Heart right ventricle (tissue), 16 donors: ENCODE measurements around the gene DTNB. TPM values are rescaled to one million over a fixed set of nuclear protein-coding genes. Genes with fewer than 3 reads are reported as not detected.

Experiments used
- ATAC-seq, 8 donors: fragments of 200-7000 bp; cut with Tn5 transposase; one replicate each; pipeline ENCODE4 v1.9.1; 2020; ENCODE audit warnings: mild to moderate bottlenecking in 8 of 8, moderate library complexity in 8 of 8, moderate number of reproducible peaks in 1 of 8
- DNase-seq, 2 donors: peaks; one replicate each; pipeline ENCODE4 v3.0.0-alpha.2; 2020
- H3K27ac ChIP-seq, 10 donors: fragments of 200-600 bp; sonication (generic) in 2 of 10; one replicate each; pipeline versions ENCODE4 v1.5.0 to v1.8.0; 2020 to 2022; ENCODE audit warnings: mild to moderate bottlenecking in 3 of 10
- H3K27me3 ChIP-seq, 7 donors: fragments of 200-600 bp; one replicate each; pipeline ENCODE4 v1.8.0; 2021 to 2022; ENCODE audit warnings: mild to moderate bottlenecking in 2 of 7
- H3K36me3 ChIP-seq, 9 donors: fragments of 200-600 bp; sonication (generic) in 1 of 9; one replicate each; pipeline versions ENCODE4 v1.5.0 to v1.8.0; 2020 to 2022; ENCODE audit warnings: mild to moderate bottlenecking in 2 of 9
- H3K4me1 ChIP-seq, 9 donors: fragments of 200-600 bp; sonication (generic) in 1 of 9; one replicate each; pipeline versions ENCODE4 v1.5.0 to v1.8.0; 2020 to 2022; ENCODE audit warnings: mild to moderate bottlenecking in 4 of 9
- H3K4me3 ChIP-seq, 10 donors: fragments of 200-600 bp; sonication (generic) in 2 of 10; one replicate each; pipeline versions ENCODE4 v1.5.0 to v1.8.0; 2020 to 2022; ENCODE audit warnings: mild to moderate bottlenecking in 7 of 10, moderate library complexity in 2 of 10
- H3K9me3 ChIP-seq, 11 donors: fragments of 200-600 bp in 10 of 11; sonication (generic) in 2 of 11; one replicate each; pipeline versions ENCODE4 v1.5.0 to v1.8.0; 2013 to 2022; ENCODE audit warnings: mild to moderate bottlenecking in 2 of 11, control low read depth in 1 of 11, moderate library complexity in 1 of 11
- CTCF ChIP-seq, 9 donors: fragments of 200-600 bp; sonication (generic) in 2 of 9; IDR thresholded peaks; one replicate each; pipeline versions ENCODE4 v1.5.0 to v1.8.0; 2021 to 2022; ENCODE audit warnings: antibody characterized with exemption in 9 of 9, mild to moderate bottlenecking in 5 of 9, moderate library complexity in 1 of 9
- whole genome bisulfite sequencing, 2 donors: extraction: QIAGEN DNeasy Blood & Tissue Kit; methylation state at CpG; one replicate each; pipeline ENCODE4 v1.1.7; 2013; ENCODE audit warnings: inconsistent platforms in 1 of 2; 5-methylcytosine and 5-hydroxymethylcytosine counted together
- intact Hi-C, 10 donors: fragments of 100-400 bp; cut with DNase I; formaldehyde crosslinking; loops; one replicate each; pipeline versions ENCODE4 v1.11.1 to v1.14.2; 2022
- polyA plus RNA-seq, 2 donors: library from polyadenylated mRNA; stranded (reverse); fragments of 200-250 nt; gene quantifications; one replicate each; pipeline ENCODE4 v1.2.3, GENCODE V29; 2013
- total RNA-seq, 10 donors: library from RNA; stranded (reverse); fragmentation: NEBNext Ultra II Directional in 3 of 10; extraction: Animal tissue kit (Norgen Biotek cat#: 25700) in 3 of 10; gene quantifications; one replicate each; pipeline versions ENCODE4 v1.2.1 to v1.2.4, GENCODE V29; 2021 to 2023
- donor health status: Arrhythmogenic right ventricular cardiomyopathy.
- donor health status: ischemic (EF 13 %, LVEDD 7.1; RV severe dilation, severe dysfunction).
- donor health status: healthy with polysubstance abuse.
- donor health status: DM: no; HTN: yes; CAD: no.
- donor health status: DM: no; HTN: no; CAD: no.
- donor health status: ischemic (EF 25% LVEDD 6.9; RV normal size, moderate dysfunction).
- donor health status: ischemic (EF 25% LVEDD 5.7; RV mildly dilated, moderate dysfunction).
- donor health status: healthy.
- donor health status: DM: yes; HTN: yes; CAD: no.
- donor health status: Ischemic cardiomyopathy.
- donor health status: ischemic (EF 35%, LVEDD 5.7; RV mildly dilated, moderate dysfunction).
- donor health status: nonischemic (EF 11% LVEDD 7.7; RV severe dilation, severe dysfunction).
- donor health status: DM: yes; HTN: yes; CAD: no.
- donor health status: PGD.
- donor health status: ischemic (EF 29% LVEDD 5.4; RV normal size, mild dysfunction).
- donor health status: nonischemic (EF 23%, LVEDD 6.1; RV moderate dilation, normal function).

The DTNB gene
- total and polyA plus RNA-seq, 12 donors = 2.8 to 11.3 (median 7.8) TPM

GRCh38 chr2:25489631-25490030 is 183.7 kb downstream of the DTNB start:
- no peak for TF ChIP-seq CTCF (IDR thresholded peaks at IDR 0.05)
- DNase-seq = no peak
- Histone ChIP-seq H3K27me3 (no peaks in the 10 kb centered on the region), H3K4me3 (no peak overlapping the region), H3K4me1 (peaks cover 0 to 19% (median 0%) of the 10 kb centered on the region in 9 donors), H3K27ac (no peak overlapping the region), H3K36me3 (no peaks in the 10 kb centered on the region), H3K9me3 (no peaks in the 10 kb centered on the region)
- intact Hi-C loops = no loop called here
- no peak for ATAC-seq
- 91 to 93% methylated on average over 1 of the region's 1 CpG for WGBS, 2 donors

- peak overlapping the region in 1 of 10 donors; percentile 24 for H3K27ac ChIP-seq
- WGBS, 2 donors = 92 to 95% methylated on average over 2 of the region's 2 CpGs
- intact Hi-C loops = loop anchor here in 1 of 10 donors (5.0 kb wide), 1 partner anchor 41 kb away; no protein-coding TSS in a partner anchor
- peaks cover 0 to 21% (median 0%) of the 10 kb centered on the region in 9 donors for H3K36me3 ChIP-seq
- no peak for TF ChIP-seq CTCF (IDR thresholded peaks at IDR 0.05)
- no peaks in the 10 kb centered on the region for H3K9me3 ChIP-seq
- H3K4me1 ChIP-seq = peaks cover 0 to 13% (median 0%) of the 10 kb centered on the region in 9 donors
- DNase-seq = no peak
- no peaks in the 10 kb centered on the region for H3K27me3 ChIP-seq
- H3K4me3 ChIP-seq = no peak overlapping the region
- peak in 3 of 8 donors; percentile 25 to 61 (median 35) for ATAC-seq
Observed at GRCh38 chr2:25483607-25484266, 189.6 kb downstream of the DTNB start.

- no peak overlapping the region for H3K4me3 ChIP-seq
- H3K27ac ChIP-seq = no peak overlapping the region
- H3K9me3 ChIP-seq = no peaks in the 10 kb centered on the region
- no peaks in the 10 kb centered on the region for H3K27me3 ChIP-seq
- 90 to 95% methylated on average over 5 of the region's 5 CpGs for WGBS, 2 donors
- DNase-seq (no peak), ATAC-seq (no peak)
- no peak for TF ChIP-seq CTCF (IDR thresholded peaks at IDR 0.05)
- peaks cover 0 to 13% (median 0%) of the 10 kb centered on the region in 9 donors for H3K4me1 ChIP-seq
- intact Hi-C loops = loop anchor here in 1 of 10 donors (5.0 kb wide), 1 partner anchor 40 kb away; no protein-coding TSS in a partner anchor
- H3K36me3 ChIP-seq = peaks cover 0 to 27% (median 0%) of the 10 kb centered on the region in 9 donors
Observed at GRCh38 chr2:25482341-25482740, 191.0 kb downstream of the DTNB start.

GRCh38 chr2:25481381-25482300 is 191.7 kb downstream of the DTNB start:
- Histone ChIP-seq H3K27me3 (no peaks in the 10 kb centered on the region), H3K9me3 (peaks cover 0 to 3% (median 0%) of the 10 kb centered on the region in 11 donors), H3K4me1 (peaks cover 0 to 13% (median 0%) of the 10 kb centered on the region in 9 donors), H3K36me3 (peaks cover 0 to 27% (median 0%) of the 10 kb centered on the region in 9 donors), H3K4me3 (no peak overlapping the region), H3K27ac (no peak overlapping the region)
- 90 to 94% methylated on average over 4 of the region's 4 CpGs for WGBS, 2 donors
- no peak for TF ChIP-seq CTCF (IDR thresholded peaks at IDR 0.05)
- DNase-seq (no peak), ATAC-seq (no peak)
- intact Hi-C loops = loop anchor here in 1 of 10 donors (5.0 kb wide), 1 partner anchor 39 kb away; no protein-coding TSS in a partner anchor
